DOHH2 (cell line): ENCODE measurements around the gene ME3.

Experiments
- CTCF ChIP-seq: fragments of 200-600 bp; sonication (generic); IDR thresholded peaks from one replicate; pipeline ENCODE4 v1.5.1; 2014; ENCODE audit warnings: antibody characterized with exemption, mild to moderate bottlenecking, low read depth, low read length; ENCODE audit not compliant: poor library complexity, severe bottlenecking
- EZH2phosphoT487 ChIP-seq: fragments of 200-600 bp; sonication (generic); IDR thresholded peaks from 2 replicates; pipeline ENCODE4 v1.6.1; 2017; ENCODE audit warnings: borderline replicate concordance, mild to moderate bottlenecking, antibody characterized with exemption, low read length, moderate library complexity, mixed read lengths

GRCh38 chr11:86555401-86555800 is 117.0 kb downstream of the ME3 start:
- no peak for TF ChIP-seq EZH2phosphoT487
- no peak for TF ChIP-seq CTCF
